Neuronal stem cell (in vitro differentiated cells): Measurements from ENCODE around the gene EPHB4.
"Not testable (repeated sequence)": the region's sequence is repeated elsewhere in the genome, so short reads cannot be mapped to it uniquely, and the experiment has no call there.

ENCODE experiments used
- DNase-seq: peaks from one replicate; pipeline ENCODE4 v3.0.0-alpha.2; 2013; ENCODE audit warnings: low spot score
- H2AFZ ChIP-seq: one replicate; pipeline ENCODE4 v1.6.1; 2013; ENCODE audit warnings: mild to moderate bottlenecking, low read length, inconsistent platforms
- H2AK5ac ChIP-seq: 2 replicates; pipeline ENCODE4 v1.6.1; 2013; ENCODE audit warnings: low read depth, mild to moderate bottlenecking, inconsistent platforms, low read length, moderate library complexity, mixed read lengths
- H2BK120ac ChIP-seq: 2 replicates; pipeline ENCODE4 v1.6.1; 2013; ENCODE audit warnings: low read depth, mild to moderate bottlenecking, inconsistent platforms, low read length, moderate library complexity, mixed read lengths
- H2BK12ac ChIP-seq: one replicate; pipeline ENCODE4 v1.6.1; 2013; ENCODE audit warnings: low read length, inconsistent platforms
- H2BK15ac ChIP-seq: 2 replicates; pipeline ENCODE4 v1.6.1; 2013; ENCODE audit warnings: mild to moderate bottlenecking, low read length, inconsistent platforms, mixed read lengths
- H2BK5ac ChIP-seq: one replicate; pipeline ENCODE4 v1.6.1; 2013; ENCODE audit warnings: inconsistent platforms, mild to moderate bottlenecking, low read length, moderate library complexity
- H3K14ac ChIP-seq: one replicate; pipeline ENCODE4 v1.6.1; 2013; ENCODE audit warnings: low read length, inconsistent platforms
- H3K18ac ChIP-seq: 2 replicates; pipeline ENCODE4 v1.6.1; 2013; ENCODE audit warnings: low read length, inconsistent platforms
- H3K23ac ChIP-seq: 2 replicates; pipeline ENCODE4 v1.6.1; 2013; ENCODE audit warnings: low read depth, mild to moderate bottlenecking, mixed read lengths, low read length, inconsistent platforms; ENCODE audit not compliant: poor library complexity
- H3K27ac ChIP-seq: replicated peaks from 3 replicates; pipeline ENCODE4 v1.5.1; 2013; ENCODE audit warnings: low read length, inconsistent platforms
- H3K27me3 ChIP-seq, 3 experiments: 2 replicates each; pipeline ENCODE4 v1.6.1; 2013; ENCODE audit warnings: low read length in 3 of 3, mild to moderate bottlenecking in 2 of 3, inconsistent platforms in 1 of 3, low read depth in 1 of 3, mixed read lengths in 1 of 3, moderate library complexity in 1 of 3; ENCODE audit not compliant: control insufficient read depth in 3 of 3, insufficient read depth in 3 of 3
- H3K36me3 ChIP-seq, 2 donors: replicated peaks in 1 of 2; 2 replicates each; pipeline ENCODE4 v1.6.1; 2013; ENCODE audit warnings: low read length in 2 of 2; ENCODE audit not compliant: control insufficient read depth in 2 of 2, insufficient read depth in 2 of 2
- H3K4ac ChIP-seq: 2 replicates; pipeline ENCODE4 v1.6.1; 2013; ENCODE audit warnings: inconsistent platforms, mild to moderate bottlenecking, low read length, moderate library complexity
- H3K4me1 ChIP-seq, 2 donors: 1 replicate in 1 of 2; 2 replicates in 1 of 2; pipeline ENCODE4 v1.6.1; 2013; ENCODE audit warnings: low read length in 2 of 2, low read depth in 1 of 2; ENCODE audit not compliant: control insufficient read depth in 2 of 2, insufficient read depth in 1 of 2
- H3K4me2 ChIP-seq: one replicate; pipeline ENCODE4 v1.6.1; 2013; ENCODE audit warnings: mild to moderate bottlenecking, low read length, inconsistent platforms; ENCODE audit not compliant: insufficient read depth, poor library complexity, severe bottlenecking
- H3K4me3 ChIP-seq, 2 donors: 2 replicates each; pipeline ENCODE4 v1.5.1; 2013; ENCODE audit warnings: low read length in 2 of 2, mild to moderate bottlenecking in 2 of 2, inconsistent platforms in 1 of 2, moderate library complexity in 1 of 2
- H3K79me1 ChIP-seq: one replicate; pipeline ENCODE4 v1.6.1; 2013; ENCODE audit warnings: low read depth, mild to moderate bottlenecking, inconsistent platforms, low read length, moderate library complexity
- H3K9ac ChIP-seq: one replicate; pipeline ENCODE4 v1.6.1; 2013; ENCODE audit warnings: mild to moderate bottlenecking, low read depth, low read length, inconsistent platforms; ENCODE audit not compliant: poor library complexity
- H3K9me3 ChIP-seq, 2 donors: replicated peaks in 1 of 2; 2 replicates each; pipeline versions ENCODE3 to v1.6.1; 2013; ENCODE audit warnings: low read length in 2 of 2, mild to moderate bottlenecking in 2 of 2, inconsistent platforms in 1 of 2, low read depth in 1 of 2, mixed read lengths in 1 of 2, moderate library complexity in 1 of 2; ENCODE audit not compliant: control insufficient read depth in 2 of 2, insufficient read depth in 1 of 2
- H4K8ac ChIP-seq: one replicate; pipeline ENCODE4 v1.6.1; 2013; ENCODE audit warnings: low read depth, mild to moderate bottlenecking, inconsistent platforms, low read length, moderate library complexity
- H4K91ac ChIP-seq: one replicate; pipeline ENCODE4 v1.6.1; 2013; ENCODE audit warnings: low read length, low read depth, mild to moderate bottlenecking, inconsistent platforms; ENCODE audit not compliant: poor library complexity
- WGBS, 2 donors: extraction: QIAGEN DNeasy Blood & Tissue Kit; methylation state at CpG; one replicate each; pipeline ENCODE4 v1.1.7; 2013; ENCODE audit warnings: missing lambda C conversion rate in 2 of 2, mixed read lengths in 1 of 2; ENCODE audit not compliant: insufficient read length in 2 of 2, insufficient replicate concordance in 1 of 2; ENCODE audit errors: extremely low coverage in 2 of 2; 5-methylcytosine and 5-hydroxymethylcytosine counted together

The EPHB4 gene

GRCh38 chr7:100806883-100807282, 20.4 kb downstream of the EPHB4 start:
- H2AK5ac ChIP-seq, H3K79me1 ChIP-seq, H2BK12ac ChIP-seq, H4K8ac ChIP-seq, H3K27me3 ChIP-seq, H3K27ac ChIP-seq, H3K4me3 ChIP-seq, DNase-seq, H3K4ac ChIP-seq, H2BK120ac ChIP-seq, H2BK15ac ChIP-seq, H3K4me2 ChIP-seq, H3K4me1 ChIP-seq, H2BK5ac ChIP-seq, H3K9me3 ChIP-seq, H3K14ac ChIP-seq, H3K9ac ChIP-seq, H2AFZ ChIP-seq, H3K18ac ChIP-seq, H4K91ac ChIP-seq, H3K23ac ChIP-seq: not testable (repeated sequence)
- H3K36me3 ChIP-seq = peaks cover 60 to 98% of the 10 kb centered on the region in 2 donors
- WGBS, 2 donors = no CpG with 5 or more reads among the region's 6 CpGs

- no peak overlapping the region for H4K8ac ChIP-seq
- H2BK5ac ChIP-seq = no peak overlapping the region
- H3K4me3 ChIP-seq = no peak overlapping the region
- H3K79me1 ChIP-seq = peaks cover 1% of the 10 kb centered on the region
- no peak overlapping the region for H4K91ac ChIP-seq
- no peaks in the 10 kb centered on the region for H3K9me3 ChIP-seq
- DNase-seq = no peak
- H3K4me1 ChIP-seq = peaks cover 0 to 3% of the 10 kb centered on the region in 2 donors
- H3K27me3 ChIP-seq = no peaks in the 10 kb centered on the region
- no peak overlapping the region for H3K9ac ChIP-seq
- no peak overlapping the region for H2AK5ac ChIP-seq
- no peak overlapping the region for H3K4me2 ChIP-seq
- H3K27ac ChIP-seq = no peak overlapping the region
- H3K36me3 ChIP-seq = peaks cover 56 to 95% of the 10 kb centered on the region in 2 donors
- H3K4ac ChIP-seq = no peak overlapping the region
- H3K14ac ChIP-seq = no peak overlapping the region
- no CpG with 5 or more reads among the region's 9 CpGs for WGBS, 2 donors
- no peak overlapping the region for H2BK12ac ChIP-seq
- H3K23ac ChIP-seq = no peak overlapping the region
- no peak overlapping the region for H2BK120ac ChIP-seq
- H2AFZ ChIP-seq = no peak overlapping the region
- no peak overlapping the region for H2BK15ac ChIP-seq
- no peak overlapping the region for H3K18ac ChIP-seq
These were observed 21.0 kb downstream of the EPHB4 start for GRCh38 chr7:100806276-100806675.

- Histone ChIP-seq H2BK5ac (no peak overlapping the region), H2BK12ac (no peak overlapping the region), H3K9me3 (no peaks in the 10 kb centered on the region), H3K23ac (no peak overlapping the region), H2AK5ac (no peak overlapping the region), H2BK120ac (no peak overlapping the region), H3K18ac (no peak overlapping the region), H3K27me3 (no peaks in the 10 kb centered on the region), H4K8ac (no peak overlapping the region), H3K27ac (no peak overlapping the region), H3K4me1 (peaks cover 0 to 3% of the 10 kb centered on the region in 2 donors), H3K36me3 (peaks cover 49 to 81% of the 10 kb centered on the region in 2 donors), H3K4ac (no peak overlapping the region), H3K79me1 (peaks cover 1% of the 10 kb centered on the region), H3K9ac (no peak overlapping the region), H2AFZ (no peak overlapping the region), H3K4me3 (no peak overlapping the region), H3K14ac (no peak overlapping the region), H2BK15ac (no peak overlapping the region), H3K4me2 (no peak overlapping the region), H4K91ac (no peak overlapping the region)
- no peak for DNase-seq
- no CpG with 5 or more reads among the region's 22 CpGs for WGBS, 2 donors
These were observed 22.5 kb downstream of the EPHB4 start for GRCh38 chr7:100804681-100805431.

- WGBS, 2 donors = no CpG with 5 or more reads among the region's 19 CpGs
- peak; percentile 44 for DNase-seq
These were observed 23.7 kb downstream of the EPHB4 start for GRCh38 chr7:100803398-100804161.

More at GRCh38 chr7:100803398-100804161, 23.7 kb downstream of the EPHB4 start:
- Histone ChIP-seq H4K91ac (no peak overlapping the region), H3K23ac (no peak overlapping the region), H2AFZ (no peak overlapping the region), H3K79me1 (peaks cover 1% of the 10 kb centered on the region), H3K27me3 (no peaks in the 10 kb centered on the region), H3K9me3 (no peaks in the 10 kb centered on the region), H2BK15ac (no peak overlapping the region), H3K4me1 (peaks cover 0 to 5% of the 10 kb centered on the region in 2 donors), H3K36me3 (peaks cover 40 to 69% of the 10 kb centered on the region in 2 donors), H2BK12ac (no peak overlapping the region), H2BK120ac (no peak overlapping the region), H4K8ac (no peak overlapping the region), H3K4ac (no peak overlapping the region), H3K27ac (peak overlapping the region; percentile 78), H2BK5ac (no peak overlapping the region), H3K18ac (peak overlapping the region; percentile 30), H3K4me2 (no peak overlapping the region), H2AK5ac (no peak overlapping the region), H3K14ac (no peak overlapping the region), H3K9ac (peak overlapping the region; percentile 9), H3K4me3 (no peak overlapping the region)
